Endothelial cell of umbilical vein (primary cell): Measurements from ENCODE around the gene SNX30.

Experiments
- CTCF ChIP-seq, 2 donors: IDR thresholded peaks; 1 replicate in 1 of 2; 2 replicates in 1 of 2; pipeline ENCODE4 v1.5.1; 2011; ENCODE audit warnings: low read length in 2 of 2, mild to moderate bottlenecking in 2 of 2, moderate library complexity in 2 of 2, control low read depth in 1 of 2, inconsistent platforms in 1 of 2, low read depth in 1 of 2; ENCODE audit not compliant: insufficient read depth in 1 of 2; ENCODE audit errors: extremely low read depth in 1 of 2
- EZH2 ChIP-seq: IDR thresholded peaks from 2 replicates; pipeline ENCODE4 v1.6.1; 2012; ENCODE audit warnings: borderline replicate concordance, low read depth, mild to moderate bottlenecking, moderate library complexity, low read length, inconsistent platforms; ENCODE audit not compliant: severe bottlenecking
- POLR2A ChIP-seq: IDR thresholded peaks from 2 replicates; pipeline ENCODE4 v1.6.1; 2012; ENCODE audit warnings: low read depth, mild to moderate bottlenecking, control low read depth, low read length

GRCh38 chr9:112831969-112832368 is 81.4 kb downstream of the SNX30 start:
- no peak for TF ChIP-seq CTCF (IDR thresholded peaks at IDR 0.05; ENCODE audit: extremely low read depth in 1 of 2, insufficient read depth in 1 of 2, low read depth in 1 of 2, low read length in 2 of 2)
- TF ChIP-seq EZH2 = no peak
- TF ChIP-seq POLR2A = no peak
